GM19468 (cell line): ENCODE data around the gene AKT3.

Experiments
- ATAC-seq: cut with Tn5 transposase; IDR thresholded peaks from one replicate; pipeline ENCODE4 v1.9.1; 2021; ENCODE audit warnings: mild to moderate bottlenecking, moderate library complexity, moderate number of reproducible peaks; ENCODE audit not compliant: unreplicated experiment; ENCODE audit errors: extremely low read depth

The AKT3 gene

DNA sequence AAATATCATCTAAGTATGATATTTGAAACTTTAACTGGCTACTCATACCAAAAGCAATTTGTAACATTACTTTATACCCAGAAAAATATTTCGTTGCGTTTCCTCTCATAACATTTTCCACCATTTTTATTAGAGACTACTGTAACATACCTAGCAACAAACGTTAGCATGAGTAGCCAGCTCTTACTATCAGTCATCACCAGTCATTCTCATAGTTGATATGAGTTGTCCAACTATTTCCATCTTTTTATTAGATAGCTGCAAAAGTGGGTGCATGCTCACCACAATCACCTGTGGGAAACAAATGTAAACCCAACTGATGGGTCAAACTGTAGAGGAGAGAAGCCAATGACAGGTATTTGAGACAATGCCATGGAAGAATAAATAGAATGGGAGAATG, 114.6 kb downstream of the AKT3 start:
- no peak for ATAC-seq

DNA sequence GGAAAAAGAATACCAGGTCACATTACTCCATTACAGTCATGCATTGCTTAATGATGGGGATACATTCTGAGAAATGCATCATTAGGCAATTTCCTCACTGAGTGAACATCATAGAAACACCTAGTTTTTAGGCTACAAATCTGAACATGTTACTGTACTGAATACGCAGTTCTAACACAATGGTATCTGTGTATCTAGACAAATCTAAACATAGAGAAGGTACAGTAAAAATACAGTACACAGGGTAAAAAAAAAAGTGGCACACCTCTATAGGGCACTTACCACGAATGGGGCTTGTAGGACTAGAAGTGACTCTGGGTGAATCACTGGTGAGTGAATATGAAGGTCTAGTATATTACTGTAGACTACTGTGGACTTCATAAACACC, 115.7 kb downstream of the AKT3 start:
- no peak for ATAC-seq

DNA sequence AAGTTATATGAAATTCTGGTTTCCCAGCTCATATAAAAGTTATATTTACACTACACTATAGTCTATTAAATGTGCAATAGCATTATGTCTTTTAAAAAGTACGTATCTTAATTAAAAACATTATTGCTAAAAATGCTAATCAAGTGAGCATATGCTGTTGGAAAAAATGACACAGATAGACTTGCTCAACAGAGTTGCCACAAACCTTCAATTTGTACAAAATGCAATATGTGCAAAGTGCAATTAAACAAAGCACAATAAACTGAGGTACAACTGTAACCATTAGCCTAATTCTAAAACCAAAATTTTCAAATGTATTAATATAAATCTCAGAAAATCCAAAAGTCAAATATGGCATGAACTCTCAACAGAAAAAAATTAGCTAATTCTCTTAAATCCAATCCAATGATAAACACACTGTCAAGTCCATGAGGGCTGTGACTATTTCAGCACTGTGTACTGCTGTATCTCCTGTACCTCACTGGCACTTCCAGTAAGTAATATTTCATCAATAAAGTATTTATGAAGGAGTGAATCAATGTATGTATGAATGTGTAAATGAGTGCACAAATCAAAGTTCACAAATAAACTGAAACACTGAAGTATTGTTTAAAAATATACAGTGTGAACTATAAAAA, 116.3 kb downstream of the AKT3 start:
- ATAC-seq, result no peak

DNA sequence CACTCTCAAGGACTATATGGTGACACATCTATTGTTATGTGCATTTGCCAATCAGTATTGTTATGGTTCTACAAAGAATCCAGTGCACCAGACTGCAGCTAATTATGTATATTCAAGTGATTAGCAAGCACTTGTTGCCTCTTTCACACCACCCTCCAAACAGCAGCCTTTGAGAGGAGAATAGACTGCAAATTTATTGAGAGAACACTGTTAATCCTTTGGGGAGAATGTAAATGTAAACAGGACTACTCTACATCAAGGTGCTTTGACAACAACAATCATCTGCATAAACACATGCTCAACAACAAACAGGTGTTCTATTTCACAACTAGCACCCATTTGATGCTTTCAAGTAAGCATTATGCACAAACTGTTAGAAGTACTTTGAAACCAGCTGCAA, 117.4 kb downstream of the AKT3 start:
- no peak for ATAC-seq

DNA sequence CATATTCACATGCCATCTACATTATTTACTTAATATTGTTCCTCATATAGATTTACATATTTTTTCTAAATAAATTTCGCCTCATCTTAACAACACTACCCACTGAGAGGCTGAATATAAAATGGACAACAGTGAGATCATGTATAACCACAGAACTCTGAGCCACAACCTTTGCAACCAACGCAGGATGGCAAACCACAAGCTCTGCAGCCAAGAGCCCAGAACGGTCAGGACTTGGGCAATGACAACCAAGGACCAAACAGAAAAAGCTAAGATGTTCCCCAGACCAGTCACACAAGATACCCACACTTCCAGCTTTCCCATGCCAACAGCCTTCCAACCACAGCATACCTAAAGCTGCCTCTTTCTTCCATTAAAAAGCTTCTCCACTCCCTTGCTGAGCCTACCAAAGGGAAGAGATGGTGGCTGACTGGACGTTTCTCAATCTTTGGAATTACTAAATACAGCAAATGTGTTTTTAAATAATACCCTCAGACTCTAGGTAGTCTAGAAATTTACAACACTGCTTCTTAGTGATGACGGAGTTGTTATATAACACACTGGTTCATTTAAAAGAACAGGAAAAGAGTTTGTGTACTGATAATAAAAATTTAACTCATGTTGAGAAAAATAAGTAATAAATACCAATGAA, 117.9 kb downstream of the AKT3 start:
- ATAC-seq, result no peak

DNA sequence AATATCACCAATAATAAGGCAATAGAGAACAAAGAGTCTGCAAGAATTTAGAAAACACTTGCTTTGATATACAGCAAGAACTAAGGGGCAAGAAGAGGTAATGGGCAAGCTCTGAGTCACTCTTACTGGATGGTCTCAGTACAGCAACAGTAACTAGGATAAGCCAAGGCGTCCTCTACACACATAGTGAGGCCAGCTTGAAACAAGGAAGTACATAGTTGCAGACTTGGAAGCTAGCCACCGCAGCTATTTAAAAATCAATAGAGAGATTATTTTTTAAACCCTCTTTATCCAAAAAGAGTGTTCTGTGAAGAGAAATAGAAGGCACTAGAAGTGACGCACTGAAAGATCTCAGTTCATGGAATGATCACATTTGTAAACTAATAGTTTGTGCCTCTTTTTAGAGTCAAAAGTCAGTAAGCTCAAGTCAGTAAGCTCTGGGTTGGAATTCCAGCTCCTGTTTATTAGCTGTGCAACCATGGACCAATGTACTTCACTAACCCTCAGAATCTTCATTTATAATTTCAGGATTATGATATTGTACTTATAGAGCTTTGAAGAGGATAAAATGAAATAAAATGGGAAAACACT, 118.6 kb downstream of the AKT3 start:
- no peak for ATAC-seq

DNA sequence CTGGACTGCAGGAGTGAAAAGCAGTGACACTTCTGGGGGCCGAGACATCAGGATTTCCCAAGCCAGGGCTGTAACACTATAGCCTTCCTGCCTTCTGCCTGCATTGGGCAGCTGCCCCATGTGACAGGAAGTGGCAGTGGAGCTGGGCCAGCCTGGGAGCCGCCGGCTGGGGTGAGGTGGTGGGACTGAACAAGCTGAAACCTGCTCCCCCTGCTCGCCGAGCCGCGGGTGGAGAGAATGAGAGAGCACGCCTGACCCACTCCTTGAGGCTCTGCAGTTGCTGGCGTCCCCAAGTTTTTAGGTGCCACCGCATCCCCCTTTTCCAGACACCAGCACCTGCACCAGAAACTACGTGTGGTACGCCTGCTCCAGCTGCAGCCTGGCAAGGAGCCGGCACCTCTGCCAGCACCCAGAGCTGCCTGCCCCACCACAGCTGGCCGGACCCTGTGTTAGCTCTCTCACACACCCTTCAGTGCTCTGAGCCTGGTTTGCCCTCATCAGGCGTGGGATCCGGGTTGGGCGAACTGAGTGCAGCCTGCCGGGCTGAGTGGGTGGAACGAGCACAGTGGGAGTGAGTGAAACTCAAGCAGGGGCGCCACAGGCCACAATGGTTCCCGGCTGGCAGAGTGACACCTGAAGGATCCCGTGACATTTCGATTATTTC, 119.4 kb downstream of the AKT3 start:
- ATAC-seq, result no peak

DNA sequence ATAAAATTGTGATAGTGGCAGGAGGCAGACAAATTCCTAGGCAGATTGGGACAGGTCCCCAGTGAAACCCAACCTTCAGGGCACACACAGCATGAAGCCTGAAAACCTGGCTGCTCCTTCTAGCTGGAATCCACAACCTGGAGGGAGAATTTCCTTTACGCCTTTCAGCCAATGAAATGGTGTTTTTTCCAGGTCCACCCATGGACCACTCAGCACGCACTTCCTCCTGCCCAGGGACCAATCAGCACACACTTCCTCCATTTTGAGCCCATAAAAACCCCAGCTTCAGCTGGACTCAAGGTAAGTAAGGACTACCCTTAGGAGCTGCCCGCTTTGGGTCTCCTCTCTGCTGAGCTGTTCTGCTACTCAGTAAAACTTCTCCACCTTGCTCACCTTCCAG, 120.1 kb downstream of the AKT3 start:
- ATAC-seq, result no peak

DNA sequence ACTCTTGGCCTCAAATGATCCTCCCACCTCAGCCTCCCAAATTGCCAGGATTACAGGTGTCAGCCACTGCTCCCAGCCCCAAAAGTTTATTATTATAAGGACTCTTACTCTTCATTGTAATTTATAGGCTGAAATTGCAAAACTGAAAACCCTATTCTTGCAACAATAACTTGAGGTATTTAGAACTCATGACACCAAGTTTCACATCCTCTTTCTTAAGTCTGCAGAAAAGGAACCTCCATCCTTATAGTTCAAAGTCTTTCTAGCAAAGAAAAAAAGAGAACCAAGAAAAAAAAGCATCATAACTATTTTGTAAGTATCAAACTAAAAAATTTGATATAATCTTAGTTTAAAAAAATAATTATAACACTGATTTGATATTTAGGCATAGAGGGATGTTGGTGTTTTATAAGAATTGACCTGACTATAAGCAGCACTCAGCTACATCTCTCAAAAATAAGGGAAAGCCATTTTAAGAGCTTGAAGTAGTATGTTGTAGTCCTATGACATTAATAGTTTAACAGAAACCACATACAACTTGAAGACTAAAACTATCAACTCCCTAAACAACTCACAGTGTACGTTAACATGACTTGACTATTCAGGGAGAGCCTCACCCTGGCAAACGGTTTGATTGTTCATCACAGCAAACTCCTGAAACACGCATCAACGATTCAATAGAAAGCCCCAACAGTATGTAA, 122.4 kb downstream of the AKT3 start:
- ATAC-seq, result peak; percentile 83

DNA sequence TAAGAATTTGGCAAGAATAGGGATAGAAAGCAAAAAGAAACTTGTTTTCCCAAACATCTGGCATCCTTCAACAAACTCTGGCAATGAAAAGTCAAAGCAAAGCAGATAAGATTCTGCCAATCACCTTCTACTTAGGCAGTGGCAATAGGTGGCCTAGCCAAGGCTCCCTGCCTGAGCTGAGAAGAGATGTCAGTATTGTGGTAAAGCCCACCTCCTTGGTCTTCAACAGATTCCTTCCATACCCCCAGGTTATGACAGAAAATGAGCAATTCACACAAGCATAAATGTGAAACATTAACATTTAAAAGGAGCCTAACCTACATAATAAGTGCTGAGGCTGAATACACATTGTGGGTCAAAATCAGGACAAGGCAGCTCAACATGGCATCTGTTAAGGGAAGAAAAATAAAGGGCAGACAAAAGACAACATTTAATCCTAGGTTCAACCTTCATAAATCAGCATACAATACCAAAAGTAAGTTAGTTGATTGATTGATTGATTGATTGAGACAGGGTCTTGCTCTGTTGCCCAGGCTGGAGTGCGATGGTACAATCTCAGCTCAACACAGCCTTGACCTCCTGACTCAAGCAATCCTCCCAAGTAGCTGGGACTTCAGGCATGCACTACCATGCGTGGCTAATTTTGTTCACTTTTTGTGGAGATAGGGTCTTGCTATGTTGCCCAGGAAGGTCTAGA, 123.1 kb downstream of the AKT3 start:
- no peak for ATAC-seq

DNA sequence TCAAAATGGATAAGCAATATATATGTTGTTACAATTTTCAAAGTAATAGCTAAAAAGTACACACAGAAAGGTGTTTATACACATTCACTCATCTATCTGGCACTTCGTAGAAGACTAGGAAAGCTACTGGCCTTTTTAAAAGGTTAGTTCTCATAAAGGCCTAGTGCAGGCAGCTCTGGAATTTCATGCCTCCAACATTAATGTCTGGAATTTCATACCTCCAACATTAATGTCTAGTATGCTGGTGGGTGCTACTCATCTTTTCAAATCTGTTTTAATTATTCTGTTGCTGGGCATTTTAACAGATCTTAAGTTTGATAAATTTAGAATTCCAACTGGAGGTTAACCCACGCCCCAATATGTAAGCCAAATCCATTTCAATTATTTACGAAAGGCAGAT, 124.2 kb downstream of the AKT3 start:
- ATAC-seq, result no peak

DNA sequence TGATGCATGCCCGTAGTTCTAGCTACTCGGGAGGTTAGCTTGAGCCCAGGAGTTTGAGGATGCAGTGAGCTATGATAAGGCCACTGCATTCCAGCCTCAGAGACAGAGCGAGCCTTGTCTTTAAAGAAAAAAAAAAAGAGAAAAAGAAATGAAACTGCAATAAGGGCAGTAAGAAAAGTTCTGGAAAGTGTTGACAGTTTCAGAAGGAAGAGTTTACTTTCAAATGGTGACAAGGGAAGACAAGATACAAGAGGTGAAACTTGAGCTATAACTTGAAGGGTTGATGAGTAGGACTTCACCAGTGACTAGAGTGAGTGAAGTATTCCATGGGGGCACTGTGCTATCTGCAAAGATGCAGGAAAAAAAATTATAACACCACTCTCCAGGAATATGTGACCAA, 125.0 kb downstream of the AKT3 start:
- ATAC-seq, result no peak

DNA sequence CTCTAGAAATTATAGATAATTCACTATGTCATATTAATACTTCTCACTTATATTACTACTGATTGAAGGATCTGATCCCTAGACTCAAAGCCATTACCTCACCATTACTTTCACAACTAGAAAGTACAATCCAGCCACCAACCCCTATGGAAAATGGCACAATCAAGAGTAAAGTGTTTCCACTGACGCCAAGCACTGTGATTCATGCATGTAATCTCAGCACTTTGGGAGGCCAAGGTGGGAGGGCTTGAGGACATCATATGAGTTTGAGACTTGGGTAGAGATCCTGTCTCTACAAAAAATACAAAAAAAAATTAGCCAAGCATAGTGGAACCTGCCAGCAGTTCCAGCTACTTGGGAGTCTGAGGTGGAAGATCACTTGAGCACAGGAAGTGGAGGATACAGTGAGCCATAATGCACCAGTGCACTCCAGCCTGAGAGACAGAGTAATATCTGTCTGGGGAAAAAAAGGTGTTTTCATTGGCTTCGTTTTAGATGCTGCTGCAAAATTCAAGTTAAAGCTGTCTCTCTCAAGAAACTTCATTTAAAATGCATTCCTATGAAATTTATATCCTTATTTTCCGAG, 126.5 kb downstream of the AKT3 start:
- ATAC-seq, result no peak

DNA sequence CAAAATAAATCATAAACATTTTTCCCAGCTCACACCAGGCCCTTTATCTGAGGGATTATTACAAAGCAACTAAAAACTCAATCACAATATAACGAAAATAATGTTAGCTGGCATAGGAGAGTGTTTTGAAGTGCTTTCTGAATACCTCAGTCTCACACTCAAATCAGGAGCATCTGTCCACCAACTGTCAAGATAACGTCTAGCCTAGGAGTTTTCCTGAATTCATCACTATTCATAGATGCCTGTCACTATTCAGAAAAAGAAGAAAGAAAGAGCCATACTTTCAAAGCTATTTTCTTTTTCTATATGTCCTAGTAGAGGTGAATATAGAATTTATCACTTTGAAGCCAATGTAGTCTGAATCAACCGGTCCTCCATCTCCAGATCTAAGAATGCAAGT, 127.0 kb downstream of the AKT3 start:
- no peak for ATAC-seq

DNA sequence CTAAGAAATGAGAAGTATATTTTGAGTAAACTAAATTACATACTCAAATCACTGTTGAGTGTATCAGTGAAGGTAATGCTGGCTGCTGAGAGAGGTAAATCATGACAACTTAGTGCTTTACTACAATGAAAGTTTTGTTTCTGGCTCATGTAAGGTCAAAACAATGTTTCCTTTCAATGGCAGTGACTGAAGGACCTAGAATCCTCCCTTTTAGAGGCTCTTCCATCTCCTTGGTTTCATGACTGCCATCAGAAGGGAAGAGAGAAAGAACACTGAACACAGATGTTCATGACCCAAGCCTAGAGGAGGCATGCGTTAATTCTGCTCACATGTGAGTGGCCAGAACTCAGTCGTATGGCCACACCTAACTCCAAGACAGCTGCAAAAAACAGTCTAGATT, 130.6 kb downstream of the AKT3 start:
- no peak for ATAC-seq

DNA sequence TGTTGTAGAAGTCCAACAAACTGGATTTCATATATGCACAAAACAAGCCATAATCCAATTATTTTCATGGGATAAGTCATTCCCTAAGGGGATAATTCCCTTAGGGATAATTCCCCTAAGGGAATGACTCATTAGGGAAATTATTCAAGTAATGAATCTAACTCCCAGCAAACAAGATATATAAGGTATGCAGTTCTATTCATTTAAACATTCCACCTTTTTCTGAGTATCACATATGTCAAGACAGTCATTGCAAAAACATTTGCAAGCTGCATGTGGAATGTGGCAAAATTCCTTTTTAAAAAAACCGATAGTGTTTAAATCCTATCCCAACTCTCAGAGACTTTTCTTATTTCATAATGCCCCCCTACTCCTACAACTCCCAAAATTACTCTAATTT, 131.2 kb downstream of the AKT3 start:
- ATAC-seq, result no peak

DNA sequence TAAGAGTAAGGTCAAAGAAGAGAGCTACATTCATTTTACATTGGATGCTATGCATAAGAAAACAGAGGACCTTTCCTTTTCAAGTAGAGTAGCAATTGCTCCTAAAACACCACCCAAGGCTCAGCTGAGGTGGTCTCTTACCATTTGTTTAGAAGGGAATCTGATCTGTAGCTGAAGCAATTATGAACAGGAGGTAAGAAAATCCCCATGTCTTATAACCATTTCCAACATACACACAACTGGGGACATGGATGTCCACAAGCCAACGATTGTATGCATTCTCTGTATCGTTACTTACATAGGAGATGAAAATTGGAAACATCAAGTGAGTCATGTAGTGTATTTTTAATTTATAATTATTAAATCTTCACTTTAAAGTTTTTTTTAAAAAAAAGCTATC, 132.0 kb downstream of the AKT3 start:
- ATAC-seq, result no peak

DNA sequence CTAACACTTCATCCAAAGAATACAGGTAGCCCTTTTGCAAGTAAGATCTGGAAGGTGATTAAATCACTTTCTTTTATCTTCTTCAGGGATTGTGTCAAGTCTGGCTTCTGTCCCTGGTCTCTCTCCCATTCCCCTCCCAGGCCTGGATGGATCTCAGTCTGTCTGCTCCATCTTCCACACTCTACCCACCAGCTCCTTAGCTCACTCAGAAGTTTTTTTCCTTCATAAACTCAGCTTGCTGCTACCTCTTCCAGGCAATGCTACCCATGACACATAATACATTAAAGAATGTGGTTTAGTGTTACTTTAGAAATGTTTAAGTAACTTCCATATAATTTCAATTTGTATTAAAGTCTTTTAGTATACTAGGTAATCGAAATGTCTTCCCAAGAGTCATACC, 133.1 kb downstream of the AKT3 start:
- no peak for ATAC-seq

DNA sequence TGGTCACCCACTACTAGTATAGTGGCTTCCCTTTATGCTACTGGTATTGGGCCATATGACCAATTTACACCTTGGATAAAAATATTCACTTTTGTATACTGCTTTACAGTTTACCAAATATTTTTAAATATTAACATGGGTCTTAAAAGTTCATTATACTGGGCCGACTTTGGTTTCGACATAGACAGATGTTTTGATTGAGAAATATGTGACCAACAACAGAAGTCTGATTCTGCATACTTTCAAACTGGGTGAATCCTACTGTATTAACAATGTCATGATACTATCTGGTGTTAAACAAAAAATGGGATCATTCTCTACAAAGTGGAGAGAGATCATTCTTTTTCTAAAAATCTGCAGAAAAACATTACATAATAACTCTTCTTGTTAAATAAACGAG, 134.8 kb downstream of the AKT3 start:
- no peak for ATAC-seq
